Activated CD8-positive, alpha-beta memory T cell treated with anti-CD3 and anti-CD28 coated beads for 36 hours (primary cell): ENCODE data around the gene HIGD1B. TPM values are rescaled to one million over a fixed set of nuclear protein-coding genes. Genes with fewer than 3 reads are reported as not detected.

Experiments
- CTCF ChIA-PET: fragments of 350-600 bp; sonication (Branson Sonifier 250); formaldehyde crosslinking; loops from one replicate; lab custom pipeline; 2021; ENCODE audit warnings: antibody characterized with exemption; lab: Charles Lee
- POLR2A ChIA-PET: fragments of 350-600 bp; sonication (Branson Sonifier 250); formaldehyde crosslinking; loops from one replicate; lab custom pipeline; 2021; ENCODE audit warnings: antibody characterized with exemption; lab: Charles Lee
- total RNA-seq, 2 experiments: library from RNA; stranded (reverse); gene quantifications; one replicate each; pipeline ENCODE4 v1.2.3, GENCODE V29; 2021

Gene HIGD1B
- total RNA-seq, 2 experiments from 2014 or later, result not detected

- POLR2A ChIA-PET, result no interaction called here
- CTCF ChIA-PET, result interaction anchor here (0.6 to 7.9 kb wide), 8 partner anchors 12 to 331 kb away, joined by 3 to 94 read pairs (median 4); no protein-coding TSS in a partner anchor
Measured at GRCh38 chr17:44864831-44865230, 17.1 kb downstream of the HIGD1B start.

DNA sequence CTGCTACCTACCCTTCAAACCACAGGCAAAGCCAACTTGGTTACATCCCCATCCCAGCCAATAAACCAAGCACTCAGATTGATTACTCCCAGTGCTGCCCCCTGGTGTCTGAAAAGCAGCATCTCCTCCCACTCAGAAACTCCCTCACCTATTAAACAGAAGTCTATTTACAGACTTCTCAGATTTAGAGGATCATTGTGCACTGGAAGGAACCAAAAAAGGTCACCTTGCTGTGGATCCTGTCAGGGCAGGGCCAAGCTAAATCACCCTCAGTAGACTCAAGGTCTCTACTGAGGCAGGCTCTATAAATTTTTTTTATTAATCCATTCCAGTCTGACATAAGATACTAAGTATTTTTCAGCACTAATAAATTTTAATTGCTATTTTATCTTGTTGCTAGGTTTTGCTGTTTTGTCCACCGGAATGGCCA, 17.6 kb downstream of the HIGD1B start:
- POLR2A ChIA-PET, result interaction anchor here (0.5 kb wide), 1 partner anchor 691 kb away, joined by 4 read pairs; no protein-coding TSS in a partner anchor

GRCh38 chr17:44865931-44866330, 18.2 kb downstream of the HIGD1B start:
- ChIA-PET POLR2A (interaction anchor here (0.5 kb wide), 1 partner anchor 692 kb away, joined by 4 read pairs; no protein-coding TSS in a partner anchor), CTCF (interaction anchor here (0.6 to 7.9 kb wide), 8 partner anchors 11 to 490 kb away, joined by 3 to 94 read pairs (median 4); no protein-coding TSS in a partner anchor)

More for the DNA sequence above, 17.6 kb downstream of the HIGD1B start:
- CTCF ChIA-PET, result interaction anchor here (0.6 to 7.9 kb wide), 9 partner anchors 12 to 331 kb away, joined by 3 to 94 read pairs (median 4); no protein-coding TSS in a partner anchor

DNA sequence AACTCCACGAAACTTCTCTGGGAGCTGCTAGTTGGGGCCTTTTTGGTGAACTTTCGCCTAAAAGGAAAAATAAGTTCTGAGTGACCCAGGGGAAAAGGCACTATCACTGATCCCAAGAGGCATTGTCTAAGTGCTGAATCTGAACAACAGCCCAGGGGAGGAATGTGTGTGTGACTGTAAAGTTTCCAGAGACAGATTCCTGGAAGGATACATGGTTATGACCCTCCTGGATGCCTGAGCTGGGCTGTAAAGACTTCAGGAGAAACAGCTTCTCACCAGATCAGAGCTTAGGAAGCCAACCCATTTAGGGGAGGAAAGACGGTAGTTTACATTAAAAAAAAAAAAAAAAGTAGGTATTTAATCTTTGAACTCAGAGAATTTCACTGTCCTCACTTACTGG, 20.2 kb downstream of the HIGD1B start:
- CTCF ChIA-PET, result interaction anchor here (0.7 to 7.9 kb wide), 6 partner anchors 9 to 154 kb away, joined by 3 to 94 read pairs (median 3); partner anchors contain the start of gene GFAP
- POLR2A ChIA-PET, result no interaction called here

DNA sequence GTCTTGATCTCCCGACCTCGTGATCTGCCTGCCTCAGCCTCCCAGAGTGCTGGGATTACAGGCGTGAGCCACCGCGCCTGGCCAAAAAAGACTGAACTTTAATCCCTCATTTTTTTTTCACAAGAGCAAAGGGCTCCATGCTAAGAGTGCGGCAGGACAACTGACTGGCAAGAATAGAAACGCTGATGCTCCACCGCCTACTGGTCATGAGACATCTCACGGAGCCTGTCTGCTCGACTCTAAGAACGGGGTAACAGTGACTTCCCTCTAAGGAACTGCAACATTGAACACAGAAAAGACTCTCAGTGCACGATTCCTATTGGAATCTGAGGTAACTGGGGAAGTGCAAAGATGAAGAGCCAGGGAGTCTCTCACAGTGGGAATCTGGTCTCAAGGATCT, 23.9 kb downstream of the HIGD1B start:
- ChIA-PET POLR2A (no interaction called here), CTCF (no interaction called here)

- ChIA-PET CTCF (interaction anchor here (1.9 kb wide), 1 partner anchor 93 kb away, joined by 6 read pairs; no protein-coding TSS in a partner anchor), POLR2A (no interaction called here)
Measured at GRCh38 chr17:44872131-44872768, 24.6 kb downstream of the HIGD1B start.

DNA sequence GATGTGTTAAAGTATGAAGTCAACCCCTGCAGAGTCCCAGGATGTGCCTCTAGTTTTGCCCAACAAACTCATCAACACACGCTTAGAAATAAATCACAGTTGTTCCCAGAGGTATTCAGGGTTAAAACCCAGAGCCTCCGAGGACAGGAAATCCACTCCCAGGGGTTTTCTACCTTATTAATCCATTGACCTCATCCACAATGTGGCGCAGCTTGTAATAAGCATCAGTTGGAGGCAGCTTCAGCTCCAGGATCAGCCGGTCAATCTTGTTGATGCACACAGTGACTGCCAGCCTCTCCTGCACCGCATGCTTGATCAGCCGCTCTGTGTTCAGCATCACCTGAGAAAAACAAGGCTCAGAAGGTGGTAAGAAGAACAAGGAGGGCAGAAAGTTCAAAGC, 28.1 kb downstream of the HIGD1B start:
- POLR2A ChIA-PET, result no interaction called here
- CTCF ChIA-PET, result interaction anchor here (0.8 to 1.1 kb wide), 2 partner anchors 45 to 146 kb away, joined by 3 read pairs; no protein-coding TSS in a partner anchor

- POLR2A ChIA-PET, result no interaction called here
- CTCF ChIA-PET, result interaction anchor here (0.8 to 1.3 kb wide), 3 partner anchors 12 to 98 kb away, joined by 3 to 4 read pairs (median 3); no protein-coding TSS in a partner anchor
Measured at GRCh38 chr17:44877121-44877520, 29.4 kb downstream of the HIGD1B start.

DNA sequence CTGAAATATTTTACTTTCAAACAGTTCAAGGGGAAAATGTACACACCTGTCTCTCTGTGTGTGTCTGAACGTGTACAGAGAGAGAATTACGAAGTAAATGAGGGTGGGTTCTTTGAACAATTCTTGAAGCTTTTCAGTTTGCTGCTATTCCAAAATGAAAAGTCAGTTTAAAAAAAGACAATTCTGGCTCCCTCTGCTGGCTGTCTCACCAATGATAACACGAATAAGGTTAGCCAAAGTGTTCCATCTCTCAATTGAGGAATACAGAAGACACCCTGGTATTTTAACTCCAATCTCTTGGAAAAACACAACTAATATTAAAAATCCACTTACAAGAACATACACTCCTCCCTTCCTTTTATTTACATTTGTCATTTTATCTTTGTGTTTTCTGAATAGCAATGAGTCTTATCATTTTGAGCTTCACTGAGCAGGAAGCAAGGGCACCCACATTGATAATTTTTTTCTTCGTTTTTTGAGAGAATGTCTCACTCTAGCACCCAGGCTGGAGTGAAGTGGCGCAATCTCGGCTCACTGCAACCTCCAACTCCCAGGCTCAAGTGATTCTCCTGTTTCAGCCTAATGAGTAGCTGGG, 31.0 kb downstream of the HIGD1B start:
- CTCF ChIA-PET, result interaction anchor here (0.8 to 2.5 kb wide), 6 partner anchors 12 to 503 kb away, joined by 3 to 10 read pairs (median 3); no protein-coding TSS in a partner anchor

DNA sequence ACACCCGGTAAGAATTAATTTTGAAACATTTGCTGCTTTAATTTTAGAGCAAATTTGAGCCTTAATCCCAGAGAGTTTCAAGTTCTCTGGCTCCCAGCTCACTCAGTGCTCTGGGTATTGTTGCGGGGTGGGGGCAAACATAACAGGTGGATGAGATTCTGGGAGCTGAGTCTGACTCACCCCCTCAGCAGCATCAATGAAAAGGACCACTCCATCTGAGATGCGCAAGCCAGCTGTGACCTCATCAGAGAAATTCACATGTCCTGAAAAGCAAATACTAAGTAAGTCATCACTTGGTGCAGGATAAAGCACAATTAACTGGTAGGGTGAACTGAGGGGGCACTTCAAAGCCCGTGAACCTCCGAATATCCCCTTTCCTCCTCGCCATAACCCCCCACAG, 31.7 kb downstream of the HIGD1B start:
- POLR2A ChIA-PET, result no interaction called here
- CTCF ChIA-PET, result interaction anchor here (0.8 to 2.5 kb wide), 4 partner anchors 13 to 104 kb away, joined by 3 to 10 read pairs (median 6); no protein-coding TSS in a partner anchor

More for the DNA sequence above, 31.0 kb downstream of the HIGD1B start:
- POLR2A ChIA-PET, result no interaction called here

DNA sequence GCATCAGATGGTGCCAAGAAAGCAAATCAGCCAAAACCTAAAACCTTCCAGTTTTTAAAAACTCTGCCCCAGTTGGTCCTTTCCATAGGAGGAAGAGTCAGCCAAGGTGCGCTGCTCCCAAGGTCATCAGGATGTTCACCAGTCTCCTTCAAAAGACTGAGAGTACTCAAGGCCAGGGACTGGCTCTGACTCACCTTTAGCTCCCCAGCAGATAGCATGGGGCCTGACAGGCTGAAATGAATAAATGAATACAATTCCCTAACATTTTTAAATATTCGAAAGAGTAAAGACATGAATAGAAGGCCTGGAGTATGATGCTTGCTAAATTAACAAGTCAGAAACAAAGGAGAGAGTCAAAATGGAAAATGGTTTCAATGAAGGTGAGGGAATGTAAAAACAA, 32.4 kb downstream of the HIGD1B start:
- ChIA-PET CTCF (interaction anchor here (2.5 kb wide), 1 partner anchor 101 kb away, joined by 10 read pairs; no protein-coding TSS in a partner anchor), POLR2A (interaction anchor here (0.5 kb wide), 1 partner anchor 870 kb away, joined by 3 read pairs; no protein-coding TSS in a partner anchor)

DNA sequence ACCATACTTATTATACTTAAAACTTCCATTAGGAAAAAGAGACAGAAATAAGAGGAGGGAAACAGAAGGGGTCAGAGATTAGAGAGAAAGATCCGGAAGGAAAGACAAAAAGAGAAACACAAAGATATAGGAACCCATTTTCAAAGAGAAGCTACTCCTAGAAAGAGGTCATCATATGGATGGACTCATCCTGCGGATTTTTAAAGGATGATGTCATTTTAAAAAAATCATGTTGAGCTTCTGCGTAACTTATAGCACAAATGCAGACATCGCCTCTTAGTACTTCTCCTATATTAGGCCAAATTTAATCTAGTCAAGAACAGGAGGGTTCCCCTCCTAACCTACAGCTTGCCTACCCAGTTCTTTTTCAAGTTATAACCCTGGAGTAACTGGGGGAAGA, 33.5 kb downstream of the HIGD1B start:
- POLR2A ChIA-PET, result no interaction called here
- CTCF ChIA-PET, result interaction anchor here (0.9 kb wide), 1 partner anchor 122 kb away, joined by 3 read pairs; no protein-coding TSS in a partner anchor

DNA sequence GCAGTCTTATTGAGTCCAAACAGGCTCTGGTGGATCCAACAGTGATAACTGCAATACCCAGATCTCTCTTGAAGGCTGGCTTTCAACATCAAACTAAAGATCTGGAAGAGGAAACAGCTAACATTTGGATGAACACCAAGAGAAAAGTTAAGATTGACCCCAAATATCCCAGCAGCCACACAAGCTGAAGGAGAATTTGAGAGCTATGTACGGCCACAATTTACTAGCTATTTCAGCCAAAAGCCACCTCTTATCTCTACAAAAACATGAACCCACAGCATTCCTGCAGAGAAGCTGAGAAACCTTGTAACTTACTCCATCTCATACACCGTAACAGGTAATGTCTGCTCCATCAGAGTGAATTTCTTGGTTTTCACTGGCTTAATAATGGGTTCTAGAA, 37.3 kb downstream of the HIGD1B start:
- CTCF ChIA-PET, result interaction anchor here (1.8 kb wide), 1 partner anchor 135 kb away, joined by 5 read pairs; no protein-coding TSS in a partner anchor
- POLR2A ChIA-PET, result no interaction called here

GRCh38 chr17:44887016-44887415, 39.3 kb downstream of the HIGD1B start:
- ChIA-PET CTCF (no interaction called here), POLR2A (no interaction called here)

DNA sequence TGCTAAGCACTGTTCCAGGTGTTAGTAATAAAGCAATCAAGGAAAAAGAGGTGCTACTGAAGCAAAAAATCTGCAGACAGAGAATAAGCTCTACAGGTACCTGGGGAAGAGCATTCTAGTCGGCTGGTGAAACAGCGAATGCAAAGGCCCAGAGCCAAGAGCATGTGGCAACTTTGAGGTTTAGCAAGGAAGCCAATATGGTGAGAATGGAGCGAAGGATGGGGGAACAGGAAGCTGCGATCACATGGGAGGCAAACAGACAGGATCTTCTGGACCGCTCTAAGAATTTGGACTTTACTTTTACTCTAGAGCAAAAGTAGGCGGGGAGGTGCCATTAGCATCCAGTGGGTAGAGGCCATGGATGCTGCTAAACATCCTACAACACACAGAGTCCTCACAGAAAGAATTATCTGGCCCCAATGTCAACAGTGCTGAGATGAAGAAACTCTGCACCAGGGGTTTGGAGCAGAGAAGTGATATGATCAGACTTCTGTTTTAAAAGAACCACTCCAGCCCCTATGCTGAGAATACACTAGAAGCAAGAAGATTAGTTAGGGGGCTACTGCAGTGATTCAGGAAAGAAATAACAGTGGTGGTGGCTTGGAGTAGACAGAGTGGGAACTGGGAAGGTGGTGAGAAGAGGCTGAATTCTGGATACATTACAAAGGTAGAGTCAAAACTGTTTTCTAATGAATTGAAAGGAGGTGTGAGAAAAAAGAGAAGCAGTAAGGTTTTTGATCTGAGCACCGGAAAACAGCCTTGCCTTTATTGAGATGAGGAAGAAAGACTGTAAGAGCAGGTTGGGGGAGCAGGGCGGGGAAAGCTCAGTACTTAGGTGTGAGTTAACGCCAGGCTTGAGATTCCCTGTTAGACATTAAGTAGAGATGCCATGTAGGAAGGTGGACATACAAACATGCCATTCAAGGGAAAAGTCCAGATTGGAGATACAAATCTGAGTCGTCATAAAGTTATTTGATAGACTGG, 40.6 kb downstream of the HIGD1B start:
- ChIA-PET CTCF (no interaction called here), POLR2A (interaction anchor here (1.1 kb wide), 1 partner anchor 11 kb away, joined by 3 read pairs; the partner anchor contains the start of gene EFTUD2)

DNA sequence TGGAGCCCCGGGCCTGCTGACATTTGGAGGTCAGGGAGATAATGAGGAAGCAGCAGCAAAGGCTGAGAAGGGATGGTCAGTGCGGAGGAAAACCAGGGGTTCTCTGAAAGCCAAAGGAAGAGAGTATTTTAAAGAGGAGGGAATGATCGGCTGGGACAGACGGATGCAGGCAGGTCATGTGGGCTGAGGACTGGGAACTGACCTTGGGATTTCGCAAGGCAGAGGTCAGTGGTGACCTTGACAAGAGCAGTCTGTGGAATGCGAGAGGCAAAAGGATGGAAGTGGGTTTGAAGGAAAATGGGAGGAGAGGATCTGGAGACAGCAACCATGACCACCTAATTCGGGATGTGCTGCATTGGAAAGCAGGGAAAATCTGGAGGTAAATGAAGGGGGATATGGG, 41.3 kb downstream of the HIGD1B start:
- POLR2A ChIA-PET, result no interaction called here
- CTCF ChIA-PET, result interaction anchor here (1.3 kb wide), 1 partner anchor 10 kb away, joined by 3 read pairs; the partner anchor contains the start of gene EFTUD2

DNA sequence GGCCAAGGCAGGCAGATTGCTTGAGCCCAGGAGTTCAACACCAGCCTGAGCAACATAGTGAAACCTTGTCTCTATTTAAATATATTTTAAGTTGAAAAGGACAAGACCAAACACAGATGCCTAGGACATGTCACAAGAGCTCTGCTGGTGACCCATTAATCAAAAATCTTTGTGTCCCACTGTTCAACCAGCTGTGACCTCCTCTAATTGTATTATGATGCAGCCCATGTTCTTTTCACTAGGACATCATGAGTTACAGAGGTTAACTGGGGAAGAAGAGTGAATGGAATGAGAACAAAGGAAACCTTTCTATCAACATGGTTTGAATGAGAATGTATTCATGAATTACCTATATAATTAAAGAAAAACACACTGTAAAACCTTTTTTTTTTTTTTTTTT, 44.6 kb downstream of the HIGD1B start:
- POLR2A ChIA-PET, result no interaction called here
- CTCF ChIA-PET, result interaction anchor here (1.1 kb wide), 1 partner anchor 243 kb away, joined by 3 read pairs; the partner anchor contains the start of gene ACBD4

DNA sequence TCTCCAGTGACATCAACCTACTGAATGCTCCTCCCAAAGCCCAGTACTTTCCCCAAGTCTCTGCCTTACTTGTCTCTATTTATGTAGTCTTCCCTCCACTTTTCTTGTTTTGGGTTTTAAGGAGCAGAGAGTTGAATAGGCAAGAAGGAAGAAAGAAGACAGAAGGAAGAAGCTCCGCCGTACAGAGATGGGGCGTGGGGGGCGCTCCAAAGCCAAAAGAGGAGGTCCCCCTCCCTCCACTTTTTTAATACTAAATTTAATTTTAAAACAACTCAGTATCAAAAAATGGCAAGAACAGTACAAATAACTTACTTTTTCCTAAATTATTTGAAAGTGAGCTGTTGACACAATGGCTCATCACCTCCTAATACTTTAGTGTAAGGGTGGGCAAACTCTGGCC, 47.0 kb downstream of the HIGD1B start:
- POLR2A ChIA-PET, result interaction anchor here (0.6 to 0.7 kb wide), 2 partner anchors 44 to 169 kb away, joined by 3 to 6 read pairs; no protein-coding TSS in a partner anchor
- CTCF ChIA-PET, result interaction anchor here (1.3 to 1.4 kb wide), 2 partner anchors 16 kb away, joined by 3 to 4 read pairs; no protein-coding TSS in a partner anchor
